D721Med (cell line): Measurements from ENCODE around the gene PSTK.

Source experiments
- DNase-seq: peaks from one replicate; pipeline ENCODE4 v3.0.0; 2011; ENCODE audit warnings: low spot score; ENCODE audit not compliant: insufficient read length
- FAIRE-seq: peaks from 2 replicates; lab custom pipeline; 2011; peaks lifted over from hg19 to GRCh38; lab: Jason Lieb, UNC
- TF ChIP-seq, protein P1 (sequence below): IDR thresholded peaks from 2 replicates; pipeline ENCODE4 v1.5.1; 2012; ENCODE audit warnings: mild to moderate bottlenecking, control low read depth; ENCODE audit not compliant: insufficient read depth; ENCODE audit errors: missing control alignments

The PSTK gene

DNA sequence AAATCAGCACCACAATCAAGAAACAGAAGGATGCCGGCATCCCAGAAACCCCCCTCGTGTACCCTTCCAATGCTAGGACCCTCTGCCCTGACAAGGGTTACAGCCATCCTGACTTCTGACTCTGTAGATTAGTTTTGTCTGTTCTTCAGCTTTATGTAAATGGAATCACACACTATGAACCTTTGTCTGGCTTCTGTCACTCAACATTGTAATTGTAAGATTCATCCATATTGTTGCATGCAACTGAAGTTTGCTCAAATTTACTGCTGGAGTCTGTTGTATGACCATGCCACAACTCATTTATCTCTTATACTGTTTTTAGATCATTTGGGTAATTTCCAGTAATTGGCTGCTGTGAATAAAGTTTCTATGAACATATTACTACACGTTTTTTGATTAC, 20.0 kb downstream of the PSTK start:
- FAIRE-seq = no peak
- DNase-seq = no peak
- TF ChIP-seq, protein P1, sequence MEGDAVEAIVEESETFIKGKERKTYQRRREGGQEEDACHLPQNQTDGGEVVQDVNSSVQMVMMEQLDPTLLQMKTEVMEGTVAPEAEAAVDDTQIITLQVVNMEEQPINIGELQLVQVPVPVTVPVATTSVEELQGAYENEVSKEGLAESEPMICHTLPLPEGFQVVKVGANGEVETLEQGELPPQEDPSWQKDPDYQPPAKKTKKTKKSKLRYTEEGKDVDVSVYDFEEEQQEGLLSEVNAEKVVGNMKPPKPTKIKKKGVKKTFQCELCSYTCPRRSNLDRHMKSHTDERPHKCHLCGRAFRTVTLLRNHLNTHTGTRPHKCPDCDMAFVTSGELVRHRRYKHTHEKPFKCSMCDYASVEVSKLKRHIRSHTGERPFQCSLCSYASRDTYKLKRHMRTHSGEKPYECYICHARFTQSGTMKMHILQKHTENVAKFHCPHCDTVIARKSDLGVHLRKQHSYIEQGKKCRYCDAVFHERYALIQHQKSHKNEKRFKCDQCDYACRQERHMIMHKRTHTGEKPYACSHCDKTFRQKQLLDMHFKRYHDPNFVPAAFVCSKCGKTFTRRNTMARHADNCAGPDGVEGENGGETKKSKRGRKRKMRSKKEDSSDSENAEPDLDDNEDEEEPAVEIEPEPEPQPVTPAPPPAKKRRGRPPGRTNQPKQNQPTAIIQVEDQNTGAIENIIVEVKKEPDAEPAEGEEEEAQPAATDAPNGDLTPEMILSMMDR = no peak

DNA sequence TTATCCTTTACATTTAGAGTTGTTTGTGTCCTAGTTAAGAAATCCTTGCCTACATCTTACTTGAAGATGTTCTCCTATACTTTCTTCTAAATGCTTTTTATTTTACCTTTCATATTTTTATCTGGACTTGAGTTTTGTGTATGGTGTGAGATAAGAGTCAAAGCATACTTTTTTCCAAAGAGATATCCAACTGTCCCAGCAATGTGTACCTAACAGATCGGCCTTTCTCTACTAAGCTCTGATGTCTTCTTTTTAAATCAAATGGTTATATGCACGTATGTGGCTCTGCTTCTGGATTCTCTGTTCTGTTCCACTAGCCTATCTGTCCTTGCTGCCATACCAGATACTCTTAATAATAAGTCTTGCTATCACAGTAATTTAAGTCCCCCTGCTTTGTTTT, 21.2 kb downstream of the PSTK start:
- TF ChIP-seq, protein P1 = no peak
- FAIRE-seq (no peak), DNase-seq (no peak)

DNA sequence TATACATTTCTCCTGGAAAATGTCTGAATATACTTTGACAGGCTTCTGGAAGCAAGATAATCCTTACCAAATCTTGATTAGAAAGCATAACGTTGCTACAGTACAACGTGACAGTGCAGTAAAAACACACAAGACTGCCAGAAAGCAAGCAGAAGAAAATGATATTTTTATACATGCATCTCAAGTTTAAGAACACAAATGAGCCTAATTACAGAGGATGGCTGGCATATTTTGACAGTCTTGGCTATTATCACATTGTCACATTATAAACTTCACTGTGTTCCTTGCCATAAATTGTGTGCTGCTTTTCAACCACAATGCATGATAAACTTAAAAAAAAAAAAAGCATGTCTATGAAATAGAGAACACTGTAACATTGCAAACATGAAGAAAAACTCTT, 24.1 kb downstream of the PSTK start:
- TF ChIP-seq, protein P1 = no peak
- no peak for FAIRE-seq
- no peak for DNase-seq

DNA sequence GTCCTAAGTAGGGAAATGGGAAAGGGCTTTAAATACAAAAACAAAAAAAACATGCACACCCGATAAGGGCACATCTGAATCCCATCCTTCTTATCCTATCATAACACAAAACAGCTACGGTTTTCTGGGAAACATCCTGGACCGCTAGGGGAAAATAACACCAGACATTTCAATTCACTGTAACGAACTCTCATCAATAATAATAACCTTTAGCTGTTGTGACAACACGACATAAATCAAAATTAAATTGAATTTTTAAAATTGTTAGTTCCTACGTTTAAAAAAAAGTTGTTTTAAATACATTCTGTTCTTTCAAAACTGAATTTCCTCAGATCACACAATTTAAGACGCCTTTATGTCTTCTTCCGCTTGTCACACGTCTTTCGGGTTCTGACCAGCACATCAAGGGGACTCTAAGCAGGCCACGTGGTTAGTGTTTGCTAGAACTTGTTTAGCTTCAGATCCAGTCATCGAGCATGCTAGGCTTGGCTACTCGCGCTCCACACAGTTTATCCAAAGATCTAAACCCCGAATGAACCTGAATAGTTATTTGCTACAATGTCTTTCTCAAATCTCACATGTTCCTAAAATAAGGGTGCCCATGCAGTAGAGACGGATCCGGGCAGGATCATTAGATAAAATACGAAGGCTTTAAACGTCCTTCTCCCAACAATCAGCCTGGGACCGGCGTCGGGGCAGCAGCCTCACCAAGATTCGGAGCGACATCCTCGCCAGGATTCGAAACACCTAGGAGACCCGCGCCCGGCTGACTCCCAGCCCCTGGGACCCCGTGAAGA, 27.6 kb downstream of the PSTK start:
- FAIRE-seq (no peak), DNase-seq (no peak)
- TF ChIP-seq, protein P1 = no peak

DNA sequence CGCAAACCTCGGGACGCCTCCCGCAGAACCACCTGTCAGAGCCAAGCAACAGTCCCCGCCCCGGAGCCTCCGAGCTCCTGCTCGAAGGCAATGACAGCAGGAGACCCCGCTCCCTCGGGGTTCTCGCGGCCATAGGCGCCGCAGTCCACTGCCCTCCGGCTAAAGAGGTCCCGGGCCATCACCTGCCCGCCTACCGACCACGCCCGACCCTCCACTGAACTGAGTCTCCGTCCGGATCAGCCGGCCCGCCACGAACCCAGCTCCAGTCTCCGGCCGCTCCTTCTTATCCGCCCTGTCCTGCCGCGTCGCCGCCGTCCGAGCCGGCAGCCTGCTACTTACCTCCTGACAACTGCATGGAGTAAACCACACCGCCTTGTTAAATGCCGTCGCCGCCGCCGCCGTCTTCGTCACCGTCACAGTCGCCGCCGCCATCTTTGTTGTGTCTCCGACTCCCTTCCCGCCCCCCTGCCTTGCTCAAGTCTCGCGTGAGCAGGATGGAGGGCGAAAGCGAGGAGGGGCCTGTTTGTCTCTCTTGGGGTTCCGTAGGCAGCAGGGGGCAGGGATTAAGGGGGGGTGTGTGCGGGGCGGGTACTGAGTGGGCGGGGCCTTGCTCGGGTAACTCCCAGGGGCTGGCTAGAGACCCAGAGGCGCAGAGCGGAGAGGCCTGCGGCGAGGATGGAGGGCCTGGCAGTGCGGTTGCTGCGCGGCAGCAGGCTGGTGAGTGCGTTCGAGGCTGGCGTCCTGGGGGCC, 28.3 kb downstream of the PSTK start, which contains the start of the genes ACADSB and IKZF5:
ACADSB (plus strand) TSS at position 652 of the 750 bp plus-strand sequence; CDS start at position 676, 24 bp downstream.
IKZF5 (minus strand) TSS at position 441 of the 750 bp plus-strand sequence. CDS start 10,170 bp downstream, outside the sequence.
- TF ChIP-seq, protein P1 = no peak
- peak; percentile 73 for DNase-seq
- FAIRE-seq = no peak

DNA sequence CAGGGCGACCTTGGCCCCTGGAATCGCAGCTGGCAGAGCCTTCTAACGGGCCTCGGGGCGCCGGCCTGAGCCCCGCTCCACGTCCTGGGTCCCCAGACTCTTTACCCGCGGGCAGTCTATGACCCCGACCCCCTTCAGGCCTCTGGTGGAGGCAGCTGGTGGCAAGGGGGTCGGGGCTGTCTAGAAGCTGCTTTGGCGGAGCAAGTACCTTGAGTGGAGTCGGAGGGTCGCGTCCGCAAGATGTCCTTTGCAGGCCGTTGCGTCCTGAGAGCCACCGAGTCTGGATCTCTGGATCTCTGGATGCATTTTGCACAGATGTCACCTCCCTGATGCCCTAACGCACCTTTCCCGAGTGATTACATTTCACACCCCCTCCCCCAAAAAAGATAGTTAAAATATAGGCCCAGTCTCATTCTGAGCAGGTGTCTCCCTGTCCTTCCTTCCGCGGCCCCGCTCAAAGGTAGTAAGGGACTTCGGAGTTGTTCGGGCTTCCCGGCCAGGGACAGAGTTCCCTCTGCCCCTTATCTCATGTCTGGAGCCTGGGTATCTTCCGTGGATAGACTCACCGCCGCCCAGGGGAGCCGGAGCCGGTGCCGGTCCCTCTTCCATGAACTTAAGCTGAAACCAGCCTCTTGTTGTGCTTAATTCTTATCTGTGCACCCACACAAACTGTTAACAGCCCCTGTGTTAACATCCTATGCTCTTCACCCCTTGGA, 29.1 kb downstream of the PSTK start:
- TF ChIP-seq, protein P1 = no peak
- DNase-seq = no peak
- no peak for FAIRE-seq
